NB4 (cell line): ENCODE measurements around the gene CD300C.

Source experiments
- DNase-seq: peaks from one replicate; pipeline ENCODE4 v3.0.0; 2010; ENCODE audit warnings: low read depth
- H3K4me3 ChIP-seq: one replicate; pipeline ENCODE4 v1.5.1; 2011; ENCODE audit warnings: mild to moderate bottlenecking, low read depth, low read length, moderate library complexity
- CTCF ChIP-seq: IDR thresholded peaks from one replicate; pipeline ENCODE4 v1.5.1; 2012; ENCODE audit warnings: low read depth, low read length
- MAX ChIP-seq: IDR thresholded peaks from 2 replicates; pipeline ENCODE4 v1.6.1; 2011; ENCODE audit warnings: low read depth, low read length
- MYC ChIP-seq: IDR thresholded peaks from 2 replicates; pipeline ENCODE4 v1.6.1; 2011; ENCODE audit warnings: low read depth, low read length
- POLR2A ChIP-seq: IDR thresholded peaks from 2 replicates; pipeline ENCODE4 v1.6.1; 2011; ENCODE audit warnings: mild to moderate bottlenecking; ENCODE audit not compliant: insufficient read length; ENCODE audit errors: extremely low read depth

Gene CD300C

GRCh38 chr17:74545843-74546230 is at the start of gene CD300C:
Gene CD300C, minus strand, starts transcription at chr17:74546115. Its CDS starts 333 bp downstream, at chr17:74545782.
- H3K4me3 ChIP-seq = peak within 1 kb of the TSS; percentile 21
- TF ChIP-seq MAX (peak; percentile 71), CTCF (no peak), POLR2A (no peak), MYC (no peak)
- DNase-seq = peak; percentile 91

- no peak for DNase-seq
- H3K4me3 ChIP-seq = no peak overlapping the region
- TF ChIP-seq CTCF (no peak), MAX (no peak), MYC (no peak), POLR2A (no peak)
These were observed 49.3 kb upstream of the CD300C start for GRCh38 chr17:74595037-74595750.

DNA sequence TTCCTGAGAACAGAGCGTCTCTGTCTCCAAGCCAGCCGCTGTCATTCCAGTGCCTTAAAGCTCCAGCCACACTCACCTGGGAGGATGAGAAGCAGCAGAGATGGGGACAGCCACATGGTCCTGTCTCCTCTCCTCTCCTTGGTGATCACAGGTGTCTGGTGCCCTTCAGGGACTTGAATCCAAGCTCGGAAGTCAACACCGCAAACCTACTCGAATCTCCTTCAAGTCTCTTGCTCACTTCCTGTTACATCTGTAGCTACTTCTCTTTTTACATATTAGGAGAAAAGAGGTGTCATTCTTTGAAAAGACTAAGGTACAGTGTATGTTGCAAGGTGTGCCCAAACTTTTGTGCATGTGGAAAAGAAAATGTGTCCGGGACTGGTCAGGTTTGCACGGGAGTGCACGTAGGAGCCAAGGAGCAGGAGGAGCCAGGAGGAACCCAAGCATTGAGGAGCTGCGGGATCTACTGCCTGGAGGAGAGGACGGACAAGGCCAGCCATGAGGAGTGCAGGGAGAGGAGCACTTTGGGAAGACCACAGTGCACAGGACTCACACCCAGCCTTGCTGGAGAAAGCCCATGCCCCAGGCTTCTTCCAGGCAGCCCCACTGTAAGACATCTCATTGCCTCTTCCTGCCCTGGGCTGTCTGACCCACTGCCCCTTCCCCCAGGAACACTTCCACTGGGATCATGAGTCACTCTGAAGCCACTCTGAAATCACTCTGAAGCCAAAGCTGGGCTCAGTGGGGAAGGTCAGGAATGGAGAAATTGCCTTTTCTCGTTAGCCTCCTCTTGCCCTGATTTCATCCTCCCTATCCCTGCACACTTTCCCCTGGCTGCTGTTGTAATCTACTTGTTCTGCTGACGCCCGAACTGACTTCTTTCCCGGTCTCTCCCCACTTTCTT is 46.4 kb upstream of the CD300C start, which contains the start of gene CD300LD:
TSS of gene CD300LD (minus strand) at position 197 of the 904 bp plus-strand sequence. CDS start at position 116, 81 bp downstream.
- peak; percentile 59 for DNase-seq
- no peak within 1 kb of the TSS for H3K4me3 ChIP-seq
- TF ChIP-seq CTCF (no peak), POLR2A (no peak), MYC (no peak), MAX (no peak)

GRCh38 chr17:74591503-74591902 is 45.6 kb upstream of the CD300C start:
- DNase-seq = no peak
- no peak overlapping the region for H3K4me3 ChIP-seq
- no peak for TF ChIP-seq CTCF
- TF ChIP-seq POLR2A = no peak
- no peak for TF ChIP-seq MYC
- no peak for TF ChIP-seq MAX

DNA sequence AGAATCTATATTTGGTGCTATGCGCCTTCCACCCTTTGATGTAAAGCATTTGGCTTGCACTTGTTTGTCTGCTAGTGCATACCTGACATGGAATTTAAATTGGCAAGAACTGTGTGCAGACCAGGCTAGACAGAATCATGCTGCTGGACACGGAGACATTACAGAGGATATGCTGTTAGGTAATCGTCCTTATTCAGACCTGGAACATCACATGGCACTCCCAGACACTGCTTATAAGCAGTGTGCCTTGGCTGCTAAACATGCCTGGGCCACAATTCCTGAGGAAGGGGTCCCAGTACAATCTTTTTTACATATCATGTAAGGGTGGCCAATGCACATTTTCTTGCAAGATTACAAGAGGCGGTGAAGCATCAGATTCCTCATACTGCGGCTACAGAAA is 39.8 kb upstream of the CD300C start:
- no peak overlapping the region for H3K4me3 ChIP-seq
- TF ChIP-seq MAX (no peak), CTCF (no peak), POLR2A (no peak), MYC (no peak)
- DNase-seq = no peak
